Neural cell (in vitro differentiated cells): ENCODE data around the gene RBMS3.

Source experiments
- CTCF ChIP-seq: fragments of 450-650 bp; IDR thresholded peaks from 2 replicates; pipeline ENCODE4 v1.5.1; 2014; ENCODE audit warnings: antibody characterized with exemption, mild to moderate bottlenecking, moderate library complexity; ENCODE audit not compliant: poor library complexity, severe bottlenecking
- EZH2 ChIP-seq: fragments of 200-600, 300-800 bp; shearing (Covaris generic), sonication (generic); IDR thresholded peaks from 2 replicates; pipeline ENCODE4 v1.6.1; 2014; ENCODE audit warnings: antibody characterized with exemption, low read length, borderline replicate concordance, mild to moderate bottlenecking; ENCODE audit not compliant: insufficient read depth, poor library complexity, severe bottlenecking
- MXI1 ChIP-seq: fragments of 450-650 bp; conservative IDR thresholded peaks from 2 replicates; pipeline ENCODE4 v1.6.1; 2014; ENCODE audit warnings: antibody characterized with exemption, mild to moderate bottlenecking; ENCODE audit not compliant: poor library complexity, severe bottlenecking
- POLR2AphosphoS5 ChIP-seq: IDR thresholded peaks from 2 replicates; pipeline ENCODE4 v1.6.1; 2012
- RAD21 ChIP-seq: fragments of 450-650 bp; conservative IDR thresholded peaks from 2 replicates; pipeline ENCODE4 v1.6.1; 2014; ENCODE audit warnings: antibody characterized with exemption, mild to moderate bottlenecking, moderate library complexity
- REST ChIP-seq: IDR thresholded peaks from 2 replicates; pipeline ENCODE4 v1.6.1; 2012; ENCODE audit warnings: borderline replicate concordance
- SMC3 ChIP-seq: fragments of 450-650 bp; conservative IDR thresholded peaks from 2 replicates; pipeline ENCODE4 v1.6.1; 2014; ENCODE audit warnings: antibody characterized with exemption, mild to moderate bottlenecking, moderate library complexity; ENCODE audit not compliant: poor library complexity
- TAF1 ChIP-seq: IDR thresholded peaks from 2 replicates; pipeline ENCODE4 v1.6.1; 2012; ENCODE audit warnings: low read depth

- TF ChIP-seq EZH2: no peak
- no peak for TF ChIP-seq CTCF
- TF ChIP-seq POLR2AphosphoS5: no peak
- TF ChIP-seq MXI1: no peak
- no peak for TF ChIP-seq REST
- no peak for TF ChIP-seq RAD21
- no peak for TF ChIP-seq SMC3
- no peak for TF ChIP-seq TAF1
Observed at GRCh38 chr3:29279806-29280205, 1.1 kb upstream of the RBMS3 start.
